SK-N-MC (cell line): ENCODE measurements around the gene RGL3.

ENCODE experiments used
- EZH2 ChIP-seq: fragments of 200-600 bp; sonication (generic); IDR thresholded peaks from one replicate; pipeline ENCODE4 v1.6.1; 2017; ENCODE audit warnings: antibody characterized with exemption
- FOXP2 ChIP-seq: optimal IDR thresholded peaks from 2 replicates; pipeline ENCODE3; 2011; ENCODE audit warnings: mild to moderate bottlenecking, moderate library complexity; ENCODE audit not compliant: insufficient read depth; ENCODE audit errors: extremely low read length, control extremely low read depth
- POLR2AphosphoS5 ChIP-seq: IDR thresholded peaks from 2 replicates; pipeline ENCODE4 v1.6.1; 2012; ENCODE audit warnings: mild to moderate bottlenecking, low read depth, low read length, borderline replicate concordance

- TF ChIP-seq POLR2AphosphoS5: no peak
- TF ChIP-seq EZH2: no peak
- no peak for TF ChIP-seq FOXP2
Measured at GRCh38 chr19:11448410-11448809, 29.3 kb upstream of the RGL3 start.
